GM12878 (cell line): ENCODE results near the gene ACADS. TPM values are rescaled to one million over a fixed set of nuclear protein-coding genes. Genes with fewer than 3 reads are reported as not detected.

ENCODE experiments used
- ATAC-seq: fragments of 200-7000 bp; cut with Tn5 transposase; 3 replicates; pipeline ENCODE4 v1.9.1; 2020; ENCODE audit warnings: mild to moderate bottlenecking, moderate library complexity
- BruUV-seq: library from RNA; stranded (reverse); fragments of 400-500 nt; replicated peaks from 2 replicates; lab custom pipeline; 2021; lab: Mats Ljungman, UMichigan
- CTCF ChIA-PET: fragments of 300-600 bp; sonication (Branson Sonifier 250); formaldehyde crosslinking; extraction: SDS; loops from one replicate; lab custom pipeline; 2021; ENCODE audit warnings: inconsistent platforms; lab: Yijun Ruan, JAX
- POLR2A ChIA-PET: fragments of 350-600 bp; formaldehyde crosslinking; extraction: SDS; loops from one replicate; lab custom pipeline; 2021; ENCODE audit warnings: inconsistent platforms; lab: Charles Lee
- RAD21 ChIA-PET: fragments of 300-600 bp; sonication (Branson Sonifier 250); formaldehyde crosslinking; loops from one replicate; lab custom pipeline; 2023; ENCODE audit warnings: antibody characterized with exemption; ENCODE audit not compliant: unreplicated experiment; lab: Charles Lee
- SMC1A ChIA-PET: fragments of 300-600 bp; sonication (Branson Sonifier 250); formaldehyde crosslinking; loops from one replicate; lab custom pipeline; 2023; ENCODE audit not compliant: unreplicated experiment, uncharacterized antibody; lab: Charles Lee
- DNase-seq: peaks from one replicate; pipeline ENCODE4 v3.0.0-alpha.2; 2011; ENCODE audit warnings: low read depth, low spot score
- FAIRE-seq: peaks from 3 replicates; lab custom pipeline; 2011; peaks lifted over from hg19 to GRCh38; lab: Jason Lieb, UNC
- H2AFZ ChIP-seq: 2 replicates; pipeline ENCODE4 v1.6.0; 2011; ENCODE audit warnings: low read depth, low read length, control low read depth; ENCODE audit not compliant: control insufficient read depth
- H3K27ac ChIP-seq: 2 replicates; pipeline ENCODE4 v1.5.1; 2011; ENCODE audit warnings: control low read depth; ENCODE audit not compliant: control insufficient read depth, insufficient read depth
- H3K27me3 ChIP-seq, 2 experiments: replicated peaks in 1 of 2; 2 replicates each; pipeline versions ENCODE4 v1.6.0 to v1.6.1; 2011; ENCODE audit warnings: low read length in 1 of 2; ENCODE audit not compliant: control insufficient read depth in 2 of 2, insufficient read depth in 2 of 2
- H3K36me3 ChIP-seq, 2 experiments: 2 replicates each; pipeline ENCODE4 v1.5.1; 2011; ENCODE audit warnings: low read length in 1 of 2; ENCODE audit not compliant: control insufficient read depth in 2 of 2, insufficient read depth in 2 of 2
- H3K4me1 ChIP-seq: 2 replicates; pipeline ENCODE4 v1.6.1; 2011; ENCODE audit warnings: mild to moderate bottlenecking, low read length, moderate library complexity, mixed read lengths; ENCODE audit not compliant: control insufficient read depth, insufficient read depth
- H3K4me2 ChIP-seq: 2 replicates; pipeline ENCODE4 v1.6.0; 2011; ENCODE audit warnings: control low read depth; ENCODE audit not compliant: control insufficient read depth, insufficient read depth
- H3K4me3 ChIP-seq: fragments of 200-600 bp; sonication (generic); 2 replicates; pipeline ENCODE4 v1.5.1; 2016
- H3K79me2 ChIP-seq: 2 replicates; pipeline ENCODE4 v1.6.0; 2011; ENCODE audit warnings: low read length; ENCODE audit not compliant: control insufficient read depth, insufficient read depth
- H3K9ac ChIP-seq: 2 replicates; pipeline ENCODE4 v1.8.0; 2011; ENCODE audit warnings: low read length, control low read depth, mixed read lengths; ENCODE audit not compliant: control insufficient read depth, insufficient read depth
- H3K9me3 ChIP-seq: replicated peaks from 3 replicates; pipeline ENCODE4 v1.5.1; 2011; ENCODE audit warnings: mild to moderate bottlenecking, low read length; ENCODE audit not compliant: control insufficient read depth, insufficient read depth
- H4K20me1 ChIP-seq: 2 replicates; pipeline ENCODE4 v1.6.0; 2011; ENCODE audit not compliant: control insufficient read depth, insufficient read depth
- BMI1 ChIP-seq: fragments of 450-650 bp; IDR thresholded peaks from 2 replicates; pipeline ENCODE4 v1.6.1; 2016; ENCODE audit warnings: mild to moderate bottlenecking, moderate library complexity, borderline replicate concordance
- CHD4 ChIP-seq: fragments of 200-600 bp; sonication (generic); IDR thresholded peaks from 2 replicates; pipeline ENCODE4 v1.6.1; 2016; ENCODE audit warnings: mild to moderate bottlenecking
- HDGF ChIP-seq: fragments of 450-650 bp; IDR thresholded peaks from 2 replicates; pipeline ENCODE4 v1.6.1; 2016; ENCODE audit warnings: antibody characterized with exemption
- NRF1 ChIP-seq: conservative IDR thresholded peaks from 2 replicates; pipeline ENCODE4 v1.6.1; 2011; ENCODE audit warnings: mild to moderate bottlenecking, low read depth, low read length, improper control_type of control experiment
- RELB ChIP-seq: fragments of 450-650 bp; IDR thresholded peaks from 2 replicates; pipeline ENCODE4 v1.6.1; 2017; ENCODE audit warnings: low read depth, mild to moderate bottlenecking, moderate library complexity
- SREBF1 ChIP-seq: IDR thresholded peaks from 2 replicates; pipeline ENCODE4 v1.6.1; 2012; ENCODE audit warnings: mild to moderate bottlenecking, low read length
- STAT1 ChIP-seq: fragments of 450-650 bp; conservative IDR thresholded peaks from 2 replicates; pipeline ENCODE4 v1.6.1; 2014; ENCODE audit warnings: antibody characterized with exemption, mild to moderate bottlenecking
- ZNF207 ChIP-seq: fragments of 450-650 bp; IDR thresholded peaks from 2 replicates; pipeline ENCODE4 v1.6.1; 2014; ENCODE audit warnings: antibody characterized with exemption, mild to moderate bottlenecking, borderline replicate concordance
- ZNF384 ChIP-seq: IDR thresholded peaks from 2 replicates; pipeline ENCODE4 v1.6.1; 2012; ENCODE audit warnings: low read depth, mild to moderate bottlenecking, low read length, improper control_type of control experiment, borderline replicate concordance
- ZSCAN29 ChIP-seq: fragments of 450-650 bp; IDR thresholded peaks from 2 replicates; pipeline ENCODE4 v1.6.1; 2017; ENCODE audit warnings: mild to moderate bottlenecking, moderate library complexity
- WGBS: methylation state at CpG from one replicate; pipeline ENCODE4 v1.1.6; 2016; ENCODE audit warnings: low lambda C conversion rate; ENCODE audit not compliant: insufficient replicate concordance, insufficient coverage; ENCODE audit errors: missing lambda C conversion rate; 5-methylcytosine and 5-hydroxymethylcytosine counted together
- in situ Hi-C: fragments of 300-500 bp; cut with MboI; formaldehyde crosslinking; loops from 9 replicates; pipeline ENCODE4 v1.14.3; 2018; ENCODE audit warnings: mixed read lengths
- intact Hi-C: fragments of 100-400 bp; cut with micrococcal nuclease; formaldehyde crosslinking; loops from one replicate; pipeline ENCODE4 v1.14.2; 2022; ENCODE audit not compliant: unreplicated experiment
- polyA plus RNA-seq, 11 experiments: library from polyadenylated mRNA; depleted of rRNA in 4 of 11; unstranded in 6 of 11; stranded (reverse) in 5 of 11; fragments of >200 nt; fragmentation: Nextera tagmentation in 4 of 11; fragmentation: Illumina TruSeq in 1 of 11; extraction: Ambion mirVana in 4 of 11; extraction: Trizol in 1 of 11; gene quantifications; 1 replicate in 1 of 11; 2 replicates in 10 of 11; pipeline versions ENCODE4 v1.2.1 to v1.2.3, GENCODE V29; 2011 to 2016; ENCODE audit warnings: inconsistent platforms in 2 of 11, missing spikeins in 2 of 11, low read depth in 1 of 11
- total RNA-seq, 4 experiments: library from RNA; depleted of rRNA in 3 of 4; stranded (reverse); fragments of >200 nt in 3 of 4; fragmentation: Illumina TruSeq in 1 of 4; extraction: Trizol in 1 of 4; gene quantifications; 2 replicates each; pipeline versions ENCODE4 v1.2.1 to v1.2.3, GENCODE V29; 2013 to 2021
- TF ChIP-seq, protein P1 (sequence below): IDR thresholded peaks from 2 replicates; pipeline ENCODE4 v1.6.1; 2012; ENCODE audit warnings: low read length, inconsistent platforms
- TF ChIP-seq, protein P2 (sequence below): IDR thresholded peaks from 2 replicates; pipeline ENCODE4 v1.6.1; 2011; ENCODE audit warnings: borderline replicate concordance, low read depth, mild to moderate bottlenecking, moderate library complexity, low read length; ENCODE audit not compliant: insufficient read depth, poor library complexity, severe bottlenecking
- TF ChIP-seq, protein P3 (sequence below): fragments of 450-650 bp; IDR thresholded peaks from 2 replicates; pipeline ENCODE4 v1.6.1; 2017; ENCODE audit warnings: mild to moderate bottlenecking, moderate library complexity
- TF ChIP-seq, protein P4 (sequence below): fragments of 450-650 bp; IDR thresholded peaks from 2 replicates; pipeline ENCODE4 v1.6.1; 2017; ENCODE audit warnings: mild to moderate bottlenecking, low read depth, inconsistent platforms; ENCODE audit not compliant: poor library complexity, severe bottlenecking

ACADS gene
- total and polyA plus RNA-seq, 10 of the 15 experiments (the other 5 are each of a cell fraction or from before 2014, with no cell fraction given), result 0.05 to 18.1 (median 10.2) TPM

DNA sequence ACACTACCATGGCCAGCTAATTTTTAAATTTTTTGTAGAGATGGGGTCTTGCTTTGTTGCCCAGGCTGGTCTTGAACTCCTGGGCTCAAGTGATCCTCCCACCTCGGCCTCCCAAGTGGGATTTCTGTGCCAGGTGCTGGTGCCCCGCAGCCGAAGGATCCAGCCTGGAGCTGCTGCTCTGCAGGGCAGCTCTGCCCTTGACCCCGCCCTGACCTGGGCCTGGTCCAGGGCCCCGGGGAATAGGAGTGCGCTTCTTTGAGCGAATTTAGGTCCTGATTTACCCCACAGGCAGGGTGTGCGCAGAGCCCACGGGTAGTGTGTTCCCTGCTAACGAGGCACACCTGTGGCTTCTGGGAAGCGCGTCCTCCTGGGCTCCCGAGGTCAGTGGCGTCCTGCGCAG is 15.2 kb downstream of the ACADS start:
- CTCF ChIA-PET, result no interaction called here
- BruUV-seq, result no TSS peak
- POLR2A ChIA-PET, result no interaction called here
- FAIRE-seq (no peak), DNase-seq (no peak), ATAC-seq (no peak)
- 85% methylated on average over 15 of the region's 15 CpGs for WGBS
- H3K27ac ChIP-seq, result no peak overlapping the region
- no peaks in the 10 kb centered on the region for H3K27me3 ChIP-seq
- H2AFZ ChIP-seq, result no peak overlapping the region
- RAD21 ChIA-PET, result interaction anchor here (1.4 kb wide), 1 partner anchor 231 kb away, joined by 3 read pairs; no protein-coding TSS in a partner anchor
- H3K4me2 ChIP-seq, result no peak overlapping the region
- in situ Hi-C loops (no loop called here), intact Hi-C loops (no loop called here)
- H3K36me3 ChIP-seq, result no peaks in the 10 kb centered on the region
- no peak overlapping the region for H3K9ac ChIP-seq
- TF ChIP-seq, protein P1, sequence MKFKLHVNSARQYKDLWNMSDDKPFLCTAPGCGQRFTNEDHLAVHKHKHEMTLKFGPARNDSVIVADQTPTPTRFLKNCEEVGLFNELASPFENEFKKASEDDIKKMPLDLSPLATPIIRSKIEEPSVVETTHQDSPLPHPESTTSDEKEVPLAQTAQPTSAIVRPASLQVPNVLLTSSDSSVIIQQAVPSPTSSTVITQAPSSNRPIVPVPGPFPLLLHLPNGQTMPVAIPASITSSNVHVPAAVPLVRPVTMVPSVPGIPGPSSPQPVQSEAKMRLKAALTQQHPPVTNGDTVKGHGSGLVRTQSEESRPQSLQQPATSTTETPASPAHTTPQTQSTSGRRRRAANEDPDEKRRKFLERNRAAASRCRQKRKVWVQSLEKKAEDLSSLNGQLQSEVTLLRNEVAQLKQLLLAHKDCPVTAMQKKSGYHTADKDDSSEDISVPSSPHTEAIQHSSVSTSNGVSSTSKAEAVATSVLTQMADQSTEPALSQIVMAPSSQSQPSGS, result no peak
- TF ChIP-seq ZNF384 (no peak), SREBF1 (no peak), NRF1 (no peak), ZNF207 (no peak), BMI1 (no peak), CHD4 (no peak), ZSCAN29 (no peak), HDGF (no peak), STAT1 (no peak), RELB (no peak)
- TF ChIP-seq, protein P2, sequence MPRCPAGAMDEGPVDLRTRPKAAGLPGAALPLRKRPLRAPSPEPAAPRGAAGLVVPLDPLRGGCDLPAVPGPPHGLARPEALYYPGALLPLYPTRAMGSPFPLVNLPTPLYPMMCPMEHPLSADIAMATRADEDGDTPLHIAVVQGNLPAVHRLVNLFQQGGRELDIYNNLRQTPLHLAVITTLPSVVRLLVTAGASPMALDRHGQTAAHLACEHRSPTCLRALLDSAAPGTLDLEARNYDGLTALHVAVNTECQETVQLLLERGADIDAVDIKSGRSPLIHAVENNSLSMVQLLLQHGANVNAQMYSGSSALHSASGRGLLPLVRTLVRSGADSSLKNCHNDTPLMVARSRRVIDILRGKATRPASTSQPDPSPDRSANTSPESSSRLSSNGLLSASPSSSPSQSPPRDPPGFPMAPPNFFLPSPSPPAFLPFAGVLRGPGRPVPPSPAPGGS, result no peak
- TF ChIP-seq, protein P3, sequence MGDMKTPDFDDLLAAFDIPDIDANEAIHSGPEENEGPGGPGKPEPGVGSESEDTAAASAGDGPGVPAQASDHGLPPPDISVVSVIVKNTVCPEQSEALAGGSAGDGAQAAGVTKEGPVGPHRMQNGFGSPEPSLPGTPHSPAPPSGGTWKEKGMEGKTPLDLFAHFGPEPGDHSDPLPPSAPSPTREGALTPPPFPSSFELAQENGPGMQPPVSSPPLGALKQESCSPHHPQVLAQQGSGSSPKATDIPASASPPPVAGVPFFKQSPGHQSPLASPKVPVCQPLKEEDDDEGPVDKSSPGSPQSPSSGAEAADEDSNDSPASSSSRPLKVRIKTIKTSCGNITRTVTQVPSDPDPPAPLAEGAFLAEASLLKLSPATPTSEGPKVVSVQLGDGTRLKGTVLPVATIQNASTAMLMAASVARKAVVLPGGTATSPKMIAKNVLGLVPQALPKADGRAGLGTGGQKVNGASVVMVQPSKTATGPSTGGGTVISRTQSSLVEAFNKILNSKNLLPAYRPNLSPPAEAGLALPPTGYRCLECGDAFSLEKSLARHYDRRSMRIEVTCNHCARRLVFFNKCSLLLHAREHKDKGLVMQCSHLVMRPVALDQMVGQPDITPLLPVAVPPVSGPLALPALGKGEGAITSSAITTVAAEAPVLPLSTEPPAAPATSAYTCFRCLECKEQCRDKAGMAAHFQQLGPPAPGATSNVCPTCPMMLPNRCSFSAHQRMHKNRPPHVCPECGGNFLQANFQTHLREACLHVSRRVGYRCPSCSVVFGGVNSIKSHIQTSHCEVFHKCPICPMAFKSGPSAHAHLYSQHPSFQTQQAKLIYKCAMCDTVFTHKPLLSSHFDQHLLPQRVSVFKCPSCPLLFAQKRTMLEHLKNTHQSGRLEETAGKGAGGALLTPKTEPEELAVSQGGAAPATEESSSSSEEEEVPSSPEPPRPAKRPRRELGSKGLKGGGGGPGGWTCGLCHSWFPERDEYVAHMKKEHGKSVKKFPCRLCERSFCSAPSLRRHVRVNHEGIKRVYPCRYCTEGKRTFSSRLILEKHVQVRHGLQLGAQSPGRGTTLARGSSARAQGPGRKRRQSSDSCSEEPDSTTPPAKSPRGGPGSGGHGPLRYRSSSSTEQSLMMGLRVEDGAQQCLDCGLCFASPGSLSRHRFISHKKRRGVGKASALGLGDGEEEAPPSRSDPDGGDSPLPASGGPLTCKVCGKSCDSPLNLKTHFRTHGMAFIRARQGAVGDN, result no peak
- TF ChIP-seq, protein P4, sequence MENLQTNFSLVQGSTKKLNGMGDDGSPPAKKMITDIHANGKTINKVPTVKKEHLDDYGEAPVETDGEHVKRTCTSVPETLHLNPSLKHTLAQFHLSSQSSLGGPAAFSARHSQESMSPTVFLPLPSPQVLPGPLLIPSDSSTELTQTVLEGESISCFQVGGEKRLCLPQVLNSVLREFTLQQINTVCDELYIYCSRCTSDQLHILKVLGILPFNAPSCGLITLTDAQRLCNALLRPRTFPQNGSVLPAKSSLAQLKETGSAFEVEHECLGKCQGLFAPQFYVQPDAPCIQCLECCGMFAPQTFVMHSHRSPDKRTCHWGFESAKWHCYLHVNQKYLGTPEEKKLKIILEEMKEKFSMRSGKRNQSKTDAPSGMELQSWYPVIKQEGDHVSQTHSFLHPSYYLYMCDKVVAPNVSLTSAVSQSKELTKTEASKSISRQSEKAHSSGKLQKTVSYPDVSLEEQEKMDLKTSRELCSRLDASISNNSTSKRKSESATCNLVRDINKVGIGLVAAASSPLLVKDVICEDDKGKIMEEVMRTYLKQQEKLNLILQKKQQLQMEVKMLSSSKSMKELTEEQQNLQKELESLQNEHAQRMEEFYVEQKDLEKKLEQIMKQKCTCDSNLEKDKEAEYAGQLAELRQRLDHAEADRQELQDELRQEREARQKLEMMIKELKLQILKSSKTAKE, result no peak
- H3K4me1 ChIP-seq, result no peaks in the 10 kb centered on the region
- H4K20me1 ChIP-seq, result no peaks in the 10 kb centered on the region
- H3K4me3 ChIP-seq, result no peak overlapping the region
- SMC1A ChIA-PET, result no interaction called here
- no peaks in the 10 kb centered on the region for H3K79me2 ChIP-seq
- no peaks in the 10 kb centered on the region for H3K9me3 ChIP-seq
